GM12878 (cell line): ENCODE data around the gene TBC1D9B. TPM values are rescaled to one million over a fixed set of nuclear protein-coding genes. Genes with fewer than 3 reads are reported as not detected.

Experiments used
- ATAC-seq: fragments of 200-7000 bp; cut with Tn5 transposase; 3 replicates; pipeline ENCODE4 v1.9.1; 2020; ENCODE audit warnings: mild to moderate bottlenecking, moderate library complexity
- BruUV-seq: library from RNA; stranded (reverse); fragments of 400-500 nt; replicated peaks from 2 replicates; lab custom pipeline; 2021; lab: Mats Ljungman, UMichigan
- CTCF ChIA-PET: fragments of 300-600 bp; sonication (Branson Sonifier 250); formaldehyde crosslinking; extraction: SDS; loops from one replicate; lab custom pipeline; 2021; ENCODE audit warnings: inconsistent platforms; lab: Yijun Ruan, JAX
- POLR2A ChIA-PET: fragments of 350-600 bp; formaldehyde crosslinking; extraction: SDS; loops from one replicate; lab custom pipeline; 2021; ENCODE audit warnings: inconsistent platforms; lab: Charles Lee
- RAD21 ChIA-PET: fragments of 300-600 bp; sonication (Branson Sonifier 250); formaldehyde crosslinking; loops from one replicate; lab custom pipeline; 2023; ENCODE audit warnings: antibody characterized with exemption; ENCODE audit not compliant: unreplicated experiment; lab: Charles Lee
- SMC1A ChIA-PET: fragments of 300-600 bp; sonication (Branson Sonifier 250); formaldehyde crosslinking; loops from one replicate; lab custom pipeline; 2023; ENCODE audit not compliant: unreplicated experiment, uncharacterized antibody; lab: Charles Lee
- DNase-seq: peaks from one replicate; pipeline ENCODE4 v3.0.0-alpha.2; 2011; ENCODE audit warnings: low read depth, low spot score
- FAIRE-seq: peaks from 3 replicates; lab custom pipeline; 2011; peaks lifted over from hg19 to GRCh38; lab: Jason Lieb, UNC
- H2AFZ ChIP-seq: 2 replicates; pipeline ENCODE4 v1.6.0; 2011; ENCODE audit warnings: low read depth, low read length, control low read depth; ENCODE audit not compliant: control insufficient read depth
- H3K27ac ChIP-seq: 2 replicates; pipeline ENCODE4 v1.5.1; 2011; ENCODE audit warnings: control low read depth; ENCODE audit not compliant: control insufficient read depth, insufficient read depth
- H3K27me3 ChIP-seq, 2 experiments: replicated peaks in 1 of 2; 2 replicates each; pipeline versions ENCODE4 v1.6.0 to v1.6.1; 2011; ENCODE audit warnings: low read length in 1 of 2; ENCODE audit not compliant: control insufficient read depth in 2 of 2, insufficient read depth in 2 of 2
- H3K36me3 ChIP-seq, 2 experiments: 2 replicates each; pipeline ENCODE4 v1.5.1; 2011; ENCODE audit warnings: low read length in 1 of 2; ENCODE audit not compliant: control insufficient read depth in 2 of 2, insufficient read depth in 2 of 2
- H3K4me1 ChIP-seq: 2 replicates; pipeline ENCODE4 v1.6.1; 2011; ENCODE audit warnings: mild to moderate bottlenecking, low read length, moderate library complexity, mixed read lengths; ENCODE audit not compliant: control insufficient read depth, insufficient read depth
- H3K4me2 ChIP-seq: 2 replicates; pipeline ENCODE4 v1.6.0; 2011; ENCODE audit warnings: control low read depth; ENCODE audit not compliant: control insufficient read depth, insufficient read depth
- H3K4me3 ChIP-seq: fragments of 200-600 bp; sonication (generic); 2 replicates; pipeline ENCODE4 v1.5.1; 2016
- H3K79me2 ChIP-seq: 2 replicates; pipeline ENCODE4 v1.6.0; 2011; ENCODE audit warnings: low read length; ENCODE audit not compliant: control insufficient read depth, insufficient read depth
- H3K9ac ChIP-seq: 2 replicates; pipeline ENCODE4 v1.8.0; 2011; ENCODE audit warnings: low read length, control low read depth, mixed read lengths; ENCODE audit not compliant: control insufficient read depth, insufficient read depth
- H3K9me3 ChIP-seq: replicated peaks from 3 replicates; pipeline ENCODE4 v1.5.1; 2011; ENCODE audit warnings: mild to moderate bottlenecking, low read length; ENCODE audit not compliant: control insufficient read depth, insufficient read depth
- H4K20me1 ChIP-seq: 2 replicates; pipeline ENCODE4 v1.6.0; 2011; ENCODE audit not compliant: control insufficient read depth, insufficient read depth
- CREB1 ChIP-seq: IDR thresholded peaks from 2 replicates; pipeline ENCODE4 v1.6.1; 2012; ENCODE audit warnings: low read depth, mild to moderate bottlenecking, inconsistent platforms
- DPF2 ChIP-seq: fragments of 450-650 bp; IDR thresholded peaks from 2 replicates; pipeline ENCODE4 v1.6.1; 2017; ENCODE audit warnings: mild to moderate bottlenecking
- EED ChIP-seq: sonication (generic); IDR thresholded peaks from 2 replicates; pipeline ENCODE4 v1.6.1; 2016; ENCODE audit warnings: antibody characterized with exemption, low read depth
- HDAC2 ChIP-seq: fragments of 200-600 bp; sonication (generic); IDR thresholded peaks from 2 replicates; pipeline ENCODE4 v1.6.1; 2017
- MTA2 ChIP-seq: fragments of 450-650 bp; IDR thresholded peaks from 2 replicates; pipeline ENCODE4 v1.6.1; 2016; ENCODE audit warnings: low read depth, mild to moderate bottlenecking, moderate library complexity
- PAX5 ChIP-seq: IDR thresholded peaks from 2 replicates; pipeline ENCODE4 v1.6.1; 2011; ENCODE audit warnings: low read depth, low read length, borderline replicate concordance
- SMARCA5 ChIP-seq: fragments of 450-650 bp; IDR thresholded peaks from 2 replicates; pipeline ENCODE4 v1.6.1; 2017; ENCODE audit warnings: mild to moderate bottlenecking
- STAT1 ChIP-seq: fragments of 450-650 bp; conservative IDR thresholded peaks from 2 replicates; pipeline ENCODE4 v1.6.1; 2014; ENCODE audit warnings: antibody characterized with exemption, mild to moderate bottlenecking
- ZBED1 ChIP-seq: IDR thresholded peaks from 2 replicates; pipeline ENCODE4 v1.6.1; 2016; ENCODE audit warnings: borderline replicate concordance
- WGBS: methylation state at CpG from one replicate; pipeline ENCODE4 v1.1.6; 2016; ENCODE audit warnings: low lambda C conversion rate; ENCODE audit not compliant: insufficient replicate concordance, insufficient coverage; ENCODE audit errors: missing lambda C conversion rate; 5-methylcytosine and 5-hydroxymethylcytosine counted together
- in situ Hi-C: fragments of 300-500 bp; cut with MboI; formaldehyde crosslinking; loops from 9 replicates; pipeline ENCODE4 v1.14.3; 2018; ENCODE audit warnings: mixed read lengths
- intact Hi-C: fragments of 100-400 bp; cut with micrococcal nuclease; formaldehyde crosslinking; loops from one replicate; pipeline ENCODE4 v1.14.2; 2022; ENCODE audit not compliant: unreplicated experiment
- polyA plus RNA-seq, 11 experiments: library from polyadenylated mRNA; depleted of rRNA in 4 of 11; unstranded in 6 of 11; stranded (reverse) in 5 of 11; fragments of >200 nt; fragmentation: Nextera tagmentation in 4 of 11; fragmentation: Illumina TruSeq in 1 of 11; extraction: Ambion mirVana in 4 of 11; extraction: Trizol in 1 of 11; gene quantifications; 1 replicate in 1 of 11; 2 replicates in 10 of 11; pipeline versions ENCODE4 v1.2.1 to v1.2.3, GENCODE V29; 2011 to 2016; ENCODE audit warnings: inconsistent platforms in 2 of 11, missing spikeins in 2 of 11, low read depth in 1 of 11
- total RNA-seq, 4 experiments: library from RNA; depleted of rRNA in 3 of 4; stranded (reverse); fragments of >200 nt in 3 of 4; fragmentation: Illumina TruSeq in 1 of 4; extraction: Trizol in 1 of 4; gene quantifications; 2 replicates each; pipeline versions ENCODE4 v1.2.1 to v1.2.3, GENCODE V29; 2013 to 2021
- TF ChIP-seq, protein P1 (sequence below): fragments of 450-650 bp; IDR thresholded peaks from 2 replicates; pipeline ENCODE4 v1.6.1; 2017; ENCODE audit warnings: mild to moderate bottlenecking, moderate library complexity
- TF ChIP-seq, protein P2 (sequence below): fragments of 450-650 bp; IDR thresholded peaks from 2 replicates; pipeline ENCODE4 v1.6.1; 2017; ENCODE audit warnings: mild to moderate bottlenecking
- TF ChIP-seq, protein P3 (sequence below): fragments of 150-350 bp; IDR thresholded peaks from 2 replicates; pipeline ENCODE4 v1.6.1; 2016; ENCODE audit warnings: low read depth, low read length
- TF ChIP-seq, protein P4 (sequence below): IDR thresholded peaks from 2 replicates; pipeline ENCODE4 v1.6.1; 2012; ENCODE audit warnings: low read depth, low read length, improper control_type of control experiment

Gene TBC1D9B
- total and polyA plus RNA-seq, 10 of the 15 experiments (the other 5 are each of a cell fraction or from before 2014, with no cell fraction given) = 4.0 to 74.2 (median 34.6) TPM

DNA sequence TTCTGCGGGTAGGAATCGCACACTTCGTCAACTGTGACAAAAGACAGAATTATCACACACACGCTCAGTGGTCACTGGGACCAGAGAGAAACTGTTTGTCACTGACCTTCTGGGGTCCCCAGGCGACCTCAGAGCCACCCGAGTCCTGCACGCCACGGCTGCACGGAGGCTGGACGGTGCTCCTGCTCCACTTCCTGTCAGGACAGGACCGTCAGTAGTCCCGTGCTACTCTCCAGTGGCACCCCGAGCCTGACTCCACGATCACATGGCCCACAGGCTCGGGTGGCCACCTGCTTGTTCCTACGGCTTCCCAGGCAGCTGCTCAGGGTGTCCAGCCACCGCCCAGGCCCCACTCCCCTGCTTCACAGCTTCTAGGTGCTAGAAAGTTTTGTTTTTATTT is 66.9 kb downstream of the TBC1D9B start:
- ChIA-PET CTCF (interaction anchor here (1.4 kb wide), 1 partner anchor 39 kb away, joined by 3 read pairs; no protein-coding TSS in a partner anchor), SMC1A (no interaction called here), RAD21 (no interaction called here), POLR2A (no interaction called here)
- H4K20me1 ChIP-seq = no peaks in the 10 kb centered on the region
- no peak overlapping the region for H2AFZ ChIP-seq
- no peak overlapping the region for H3K4me2 ChIP-seq
- H3K27ac ChIP-seq = no peak overlapping the region
- peaks cover 17 to 20% of the 10 kb centered on the region in 2 experiments; a peak in 3 of 4 replicates for H3K36me3 ChIP-seq
- 84% methylated on average over 17 of the region's 17 CpGs for WGBS
- intact Hi-C loops (no loop called here), in situ Hi-C loops (no loop called here)
- ATAC-seq (no peak), FAIRE-seq (no peak), DNase-seq (no peak)
- no peak overlapping the region for H3K4me3 ChIP-seq
- peaks cover 9% of the 10 kb centered on the region for H3K4me1 ChIP-seq
- H3K27me3 ChIP-seq = no peaks in the 10 kb centered on the region
- no peak for TF ChIP-seq DPF2
- no peak for TF ChIP-seq SMARCA5
- TF ChIP-seq, protein P1, sequence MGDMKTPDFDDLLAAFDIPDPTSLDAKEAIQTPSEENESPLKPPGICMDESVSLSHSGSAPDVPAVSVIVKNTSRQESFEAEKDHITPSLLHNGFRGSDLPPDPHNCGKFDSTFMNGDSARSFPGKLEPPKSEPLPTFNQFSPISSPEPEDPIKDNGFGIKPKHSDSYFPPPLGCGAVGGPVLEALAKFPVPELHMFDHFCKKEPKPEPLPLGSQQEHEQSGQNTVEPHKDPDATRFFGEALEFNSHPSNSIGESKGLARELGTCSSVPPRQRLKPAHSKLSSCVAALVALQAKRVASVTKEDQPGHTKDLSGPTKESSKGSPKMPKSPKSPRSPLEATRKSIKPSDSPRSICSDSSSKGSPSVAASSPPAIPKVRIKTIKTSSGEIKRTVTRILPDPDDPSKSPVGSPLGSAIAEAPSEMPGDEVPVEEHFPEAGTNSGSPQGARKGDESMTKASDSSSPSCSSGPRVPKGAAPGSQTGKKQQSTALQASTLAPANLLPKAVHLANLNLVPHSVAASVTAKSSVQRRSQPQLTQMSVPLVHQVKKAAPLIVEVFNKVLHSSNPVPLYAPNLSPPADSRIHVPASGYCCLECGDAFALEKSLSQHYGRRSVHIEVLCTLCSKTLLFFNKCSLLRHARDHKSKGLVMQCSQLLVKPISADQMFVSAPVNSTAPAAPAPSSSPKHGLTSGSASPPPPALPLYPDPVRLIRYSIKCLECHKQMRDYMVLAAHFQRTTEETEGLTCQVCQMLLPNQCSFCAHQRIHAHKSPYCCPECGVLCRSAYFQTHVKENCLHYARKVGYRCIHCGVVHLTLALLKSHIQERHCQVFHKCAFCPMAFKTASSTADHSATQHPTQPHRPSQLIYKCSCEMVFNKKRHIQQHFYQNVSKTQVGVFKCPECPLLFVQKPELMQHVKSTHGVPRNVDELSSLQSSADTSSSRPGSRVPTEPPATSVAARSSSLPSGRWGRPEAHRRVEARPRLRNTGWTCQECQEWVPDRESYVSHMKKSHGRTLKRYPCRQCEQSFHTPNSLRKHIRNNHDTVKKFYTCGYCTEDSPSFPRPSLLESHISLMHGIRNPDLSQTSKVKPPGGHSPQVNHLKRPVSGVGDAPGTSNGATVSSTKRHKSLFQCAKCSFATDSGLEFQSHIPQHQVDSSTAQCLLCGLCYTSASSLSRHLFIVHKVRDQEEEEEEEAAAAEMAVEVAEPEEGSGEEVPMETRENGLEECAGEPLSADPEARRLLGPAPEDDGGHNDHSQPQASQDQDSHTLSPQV = no peak
- TF ChIP-seq STAT1 = no peak
- no peak for TF ChIP-seq EED
- no peak for TF ChIP-seq HDAC2
- TF ChIP-seq, protein P2, sequence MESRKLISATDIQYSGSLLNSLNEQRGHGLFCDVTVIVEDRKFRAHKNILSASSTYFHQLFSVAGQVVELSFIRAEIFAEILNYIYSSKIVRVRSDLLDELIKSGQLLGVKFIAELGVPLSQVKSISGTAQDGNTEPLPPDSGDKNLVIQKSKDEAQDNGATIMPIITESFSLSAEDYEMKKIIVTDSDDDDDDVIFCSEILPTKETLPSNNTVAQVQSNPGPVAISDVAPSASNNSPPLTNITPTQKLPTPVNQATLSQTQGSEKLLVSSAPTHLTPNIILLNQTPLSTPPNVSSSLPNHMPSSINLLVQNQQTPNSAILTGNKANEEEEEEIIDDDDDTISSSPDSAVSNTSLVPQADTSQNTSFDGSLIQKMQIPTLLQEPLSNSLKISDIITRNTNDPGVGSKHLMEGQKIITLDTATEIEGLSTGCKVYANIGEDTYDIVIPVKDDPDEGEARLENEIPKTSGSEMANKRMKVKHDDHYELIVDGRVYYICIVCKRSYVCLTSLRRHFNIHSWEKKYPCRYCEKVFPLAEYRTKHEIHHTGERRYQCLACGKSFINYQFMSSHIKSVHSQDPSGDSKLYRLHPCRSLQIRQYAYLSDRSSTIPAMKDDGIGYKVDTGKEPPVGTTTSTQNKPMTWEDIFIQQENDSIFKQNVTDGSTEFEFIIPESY = no peak
- no peak for TF ChIP-seq CREB1
- TF ChIP-seq, protein P3, sequence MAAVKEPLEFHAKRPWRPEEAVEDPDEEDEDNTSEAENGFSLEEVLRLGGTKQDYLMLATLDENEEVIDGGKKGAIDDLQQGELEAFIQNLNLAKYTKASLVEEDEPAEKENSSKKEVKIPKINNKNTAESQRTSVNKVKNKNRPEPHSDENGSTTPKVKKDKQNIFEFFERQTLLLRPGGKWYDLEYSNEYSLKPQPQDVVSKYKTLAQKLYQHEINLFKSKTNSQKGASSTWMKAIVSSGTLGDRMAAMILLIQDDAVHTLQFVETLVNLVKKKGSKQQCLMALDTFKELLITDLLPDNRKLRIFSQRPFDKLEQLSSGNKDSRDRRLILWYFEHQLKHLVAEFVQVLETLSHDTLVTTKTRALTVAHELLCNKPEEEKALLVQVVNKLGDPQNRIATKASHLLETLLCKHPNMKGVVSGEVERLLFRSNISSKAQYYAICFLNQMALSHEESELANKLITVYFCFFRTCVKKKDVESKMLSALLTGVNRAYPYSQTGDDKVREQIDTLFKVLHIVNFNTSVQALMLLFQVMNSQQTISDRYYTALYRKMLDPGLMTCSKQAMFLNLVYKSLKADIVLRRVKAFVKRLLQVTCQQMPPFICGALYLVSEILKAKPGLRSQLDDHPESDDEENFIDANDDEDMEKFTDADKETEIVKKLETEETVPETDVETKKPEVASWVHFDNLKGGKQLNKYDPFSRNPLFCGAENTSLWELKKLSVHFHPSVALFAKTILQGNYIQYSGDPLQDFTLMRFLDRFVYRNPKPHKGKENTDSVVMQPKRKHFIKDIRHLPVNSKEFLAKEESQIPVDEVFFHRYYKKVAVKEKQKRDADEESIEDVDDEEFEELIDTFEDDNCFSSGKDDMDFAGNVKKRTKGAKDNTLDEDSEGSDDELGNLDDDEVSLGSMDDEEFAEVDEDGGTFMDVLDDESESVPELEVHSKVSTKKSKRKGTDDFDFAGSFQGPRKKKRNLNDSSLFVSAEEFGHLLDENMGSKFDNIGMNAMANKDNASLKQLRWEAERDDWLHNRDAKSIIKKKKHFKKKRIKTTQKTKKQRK = no peak
- TF ChIP-seq PAX5 = no peak
- TF ChIP-seq, protein P4, sequence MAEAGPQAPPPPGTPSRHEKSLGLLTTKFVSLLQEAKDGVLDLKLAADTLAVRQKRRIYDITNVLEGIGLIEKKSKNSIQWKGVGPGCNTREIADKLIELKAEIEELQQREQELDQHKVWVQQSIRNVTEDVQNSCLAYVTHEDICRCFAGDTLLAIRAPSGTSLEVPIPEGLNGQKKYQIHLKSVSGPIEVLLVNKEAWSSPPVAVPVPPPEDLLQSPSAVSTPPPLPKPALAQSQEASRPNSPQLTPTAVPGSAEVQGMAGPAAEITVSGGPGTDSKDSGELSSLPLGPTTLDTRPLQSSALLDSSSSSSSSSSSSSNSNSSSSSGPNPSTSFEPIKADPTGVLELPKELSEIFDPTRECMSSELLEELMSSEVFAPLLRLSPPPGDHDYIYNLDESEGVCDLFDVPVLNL = no peak
- TF ChIP-seq MTA2 = no peak
- no peak for TF ChIP-seq ZBED1
- no peak overlapping the region for H3K9ac ChIP-seq
- BruUV-seq = no TSS peak
- H3K9me3 ChIP-seq = no peaks in the 10 kb centered on the region; the same call in 1 of the 3 replicates
- no peaks in the 10 kb centered on the region for H3K79me2 ChIP-seq
